Lower leg skin (tissue), 4 donors: Measurements from ENCODE around the gene EFEMP2. TPM values are rescaled to one million over a fixed set of nuclear protein-coding genes. Genes with fewer than 3 reads are reported as not detected.
"Not testable (repeated sequence)": the region's sequence is repeated elsewhere in the genome, so short reads cannot be mapped to it uniquely, and the experiment has no call there.

Source experiments
- DNase-seq, 2 donors: peaks; one replicate each; pipeline ENCODE4 v3.0.0-alpha.2; 2019; ENCODE audit warnings: low spot score in 2 of 2
- H3K4me3 ChIP-seq: fragments of 200-600 bp; sonication (generic); 2 replicates; pipeline ENCODE4 v1.5.1; 2017; ENCODE audit warnings: mild to moderate bottlenecking, low read depth; ENCODE audit not compliant: poor library complexity, severe bottlenecking
- POLR2A ChIP-seq, 2 donors: fragments of 450-650 bp; IDR thresholded peaks; one replicate each; pipeline ENCODE4 v1.6.1; 2016 to 2017; ENCODE audit warnings: antibody characterized with exemption in 2 of 2, mild to moderate bottlenecking in 1 of 2, moderate library complexity in 1 of 2
- WGBS, 2 donors: methylation state at CpG; one replicate each; pipeline ENCODE4 v1.1.5; 2018; 5-methylcytosine and 5-hydroxymethylcytosine counted together
- intact Hi-C: fragments of 100-400 bp; cut with DNase I; formaldehyde crosslinking; loops from one replicate; pipeline ENCODE4 v1.15.0; 2023; ENCODE audit warnings: low total_unique reads
- total RNA-seq, 4 donors: library from RNA; depleted of rRNA; stranded (reverse); fragments of >200 nt; gene quantifications; one replicate each; pipeline ENCODE4 v1.1.0, GENCODE V29; 2016
- TF ChIP-seq, protein P1 (sequence below), 3 donors: fragments of 450-650 bp; IDR thresholded peaks; one replicate each; pipeline ENCODE4 v1.5.1; 2016; ENCODE audit warnings: antibody characterized with exemption in 3 of 3, mild to moderate bottlenecking in 3 of 3, moderate library complexity in 2 of 3

EFEMP2 gene
- total RNA-seq, 4 donors from 2014 or later, result 12.0 to 29.8 (median 16.3) TPM

DNA sequence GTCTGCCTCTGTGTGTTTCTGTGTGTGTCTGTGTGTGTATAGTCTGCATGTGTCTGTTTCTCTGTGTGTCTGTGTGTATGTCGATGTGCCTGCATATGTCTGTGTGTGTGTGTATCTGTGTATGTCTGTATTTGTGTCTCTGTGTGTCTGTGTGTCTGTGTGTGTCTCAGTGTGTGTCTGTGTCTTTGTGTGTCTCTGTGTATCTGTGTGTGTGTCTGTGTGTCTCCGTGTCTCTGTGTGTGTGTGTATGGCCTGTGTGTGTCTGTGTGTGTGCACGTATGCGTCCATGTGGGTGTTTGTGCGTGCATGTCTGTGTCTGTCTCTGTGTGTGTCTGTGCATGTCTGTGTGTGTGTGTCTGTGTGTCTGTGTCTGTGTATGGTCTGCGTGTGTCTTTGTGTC, 38.4 kb downstream of the EFEMP2 start:
- TF ChIP-seq, protein P1, sequence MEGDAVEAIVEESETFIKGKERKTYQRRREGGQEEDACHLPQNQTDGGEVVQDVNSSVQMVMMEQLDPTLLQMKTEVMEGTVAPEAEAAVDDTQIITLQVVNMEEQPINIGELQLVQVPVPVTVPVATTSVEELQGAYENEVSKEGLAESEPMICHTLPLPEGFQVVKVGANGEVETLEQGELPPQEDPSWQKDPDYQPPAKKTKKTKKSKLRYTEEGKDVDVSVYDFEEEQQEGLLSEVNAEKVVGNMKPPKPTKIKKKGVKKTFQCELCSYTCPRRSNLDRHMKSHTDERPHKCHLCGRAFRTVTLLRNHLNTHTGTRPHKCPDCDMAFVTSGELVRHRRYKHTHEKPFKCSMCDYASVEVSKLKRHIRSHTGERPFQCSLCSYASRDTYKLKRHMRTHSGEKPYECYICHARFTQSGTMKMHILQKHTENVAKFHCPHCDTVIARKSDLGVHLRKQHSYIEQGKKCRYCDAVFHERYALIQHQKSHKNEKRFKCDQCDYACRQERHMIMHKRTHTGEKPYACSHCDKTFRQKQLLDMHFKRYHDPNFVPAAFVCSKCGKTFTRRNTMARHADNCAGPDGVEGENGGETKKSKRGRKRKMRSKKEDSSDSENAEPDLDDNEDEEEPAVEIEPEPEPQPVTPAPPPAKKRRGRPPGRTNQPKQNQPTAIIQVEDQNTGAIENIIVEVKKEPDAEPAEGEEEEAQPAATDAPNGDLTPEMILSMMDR (IDR thresholded peaks at IDR 0.05), result no peak
- TF ChIP-seq POLR2A (IDR thresholded peaks at IDR 0.05), result no peak
- intact Hi-C loops, result no loop called here
- no peak overlapping the region for H3K4me3 ChIP-seq
- no peak for DNase-seq
- WGBS, 2 donors, result 57% methylated on average over 6 of the region's 6 CpGs

DNA sequence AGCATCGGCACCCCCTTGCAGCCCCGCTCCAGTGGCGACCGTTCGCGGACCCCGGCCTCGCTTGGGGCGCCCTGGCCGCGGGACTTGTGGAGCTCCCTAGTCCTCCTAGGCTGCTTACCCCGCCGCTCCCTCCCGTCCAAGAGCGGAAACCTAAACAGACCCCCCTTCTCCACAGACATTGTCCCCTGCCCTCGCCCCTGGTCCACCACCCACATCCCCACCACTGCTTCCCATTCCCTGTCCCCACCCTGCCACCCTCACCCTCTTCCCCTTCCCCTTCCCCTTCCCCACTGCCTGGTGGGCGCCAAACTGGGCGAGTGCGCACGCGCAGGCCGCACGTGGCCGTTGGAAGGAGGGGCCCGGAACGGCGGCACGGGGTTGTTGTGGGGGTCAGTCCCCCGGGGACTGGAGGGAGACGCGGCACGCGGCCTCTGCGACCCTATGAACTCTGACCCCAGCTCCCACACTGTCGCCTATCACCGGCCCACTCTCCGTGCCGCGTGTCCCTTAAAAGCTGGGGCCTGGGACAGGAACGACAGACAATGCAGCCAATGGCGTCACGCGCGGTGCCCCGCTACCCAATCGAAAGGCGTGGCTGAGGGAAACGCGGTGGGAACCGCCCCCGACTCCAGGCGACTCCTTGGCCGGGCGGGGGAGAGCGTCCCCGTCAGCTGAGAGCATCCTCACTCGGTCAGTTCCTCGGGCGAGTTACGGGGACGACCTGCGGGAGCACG, 39.1 kb downstream of the EFEMP2 start, which contains the start of gene SNX32:
SNX32 (plus strand) TSS at position 667 of the 734 bp plus-strand sequence. CDS start 103 bp downstream, outside the sequence.
- intact Hi-C loops, result no loop called here
- WGBS, 2 donors, result 3% methylated on average over 40 to 60 of the region's 63 CpGs
- peak; percentile 95 to 100 for DNase-seq
- TF ChIP-seq, protein P1 (IDR thresholded peaks at IDR 0.05), result no peak
- no peak for TF ChIP-seq POLR2A (IDR thresholded peaks at IDR 0.05)
- peak within 1 kb of the TSS; percentile 36 for H3K4me3 ChIP-seq

DNA sequence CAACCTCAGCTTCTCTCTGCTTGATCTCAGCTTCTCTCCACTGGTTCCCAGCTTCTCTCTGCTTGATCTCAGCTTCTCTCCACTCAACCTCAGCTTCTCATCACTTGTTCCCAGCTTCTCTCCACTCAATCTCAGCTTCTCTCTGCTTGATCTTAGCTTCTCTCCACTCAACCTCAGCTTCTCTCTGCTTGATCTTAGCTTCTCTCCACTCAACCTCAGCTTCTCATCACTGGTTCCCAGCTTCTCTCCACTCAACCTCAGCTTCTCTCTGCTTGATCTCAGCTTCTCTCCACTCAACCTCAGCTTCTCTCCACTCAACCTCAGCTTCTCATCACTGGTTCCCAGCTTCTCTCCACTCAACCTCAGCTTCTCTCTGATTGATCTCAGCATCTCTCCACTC, 40.4 kb downstream of the EFEMP2 start:
- intact Hi-C loops, H3K4me3 ChIP-seq, DNase-seq: not testable (repeated sequence)

DNA sequence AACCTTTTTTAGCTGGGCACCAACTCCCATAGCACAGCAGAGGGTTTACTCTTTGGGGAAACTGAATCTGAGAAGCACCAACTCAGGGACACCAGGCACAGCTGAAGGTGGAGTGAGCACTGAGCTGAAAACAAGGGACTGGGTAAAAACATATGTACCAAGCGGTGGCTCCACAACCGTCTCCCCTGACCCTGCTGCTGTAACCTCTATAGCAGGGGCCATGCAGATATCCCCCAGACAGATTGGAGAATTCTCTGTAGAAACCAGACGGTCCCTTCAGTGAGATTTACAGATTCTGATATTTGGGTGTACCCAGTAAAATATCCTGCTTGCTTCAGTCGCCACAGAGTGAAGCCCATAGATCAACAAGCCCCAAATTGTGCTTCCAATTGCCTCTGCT, 43.1 kb downstream of the EFEMP2 start:
- DNase-seq, result no peak
- WGBS, 2 donors, result 71 to 78% methylated on average over 4 of the region's 4 CpGs
- TF ChIP-seq POLR2A (IDR thresholded peaks at IDR 0.05), result no peak
- TF ChIP-seq, protein P1 (IDR thresholded peaks at IDR 0.05), result no peak
- H3K4me3 ChIP-seq, result no peak overlapping the region
- intact Hi-C loops, result loop anchor here (10.0 kb wide), 1 partner anchor 55 kb away; no protein-coding TSS in a partner anchor

DNA sequence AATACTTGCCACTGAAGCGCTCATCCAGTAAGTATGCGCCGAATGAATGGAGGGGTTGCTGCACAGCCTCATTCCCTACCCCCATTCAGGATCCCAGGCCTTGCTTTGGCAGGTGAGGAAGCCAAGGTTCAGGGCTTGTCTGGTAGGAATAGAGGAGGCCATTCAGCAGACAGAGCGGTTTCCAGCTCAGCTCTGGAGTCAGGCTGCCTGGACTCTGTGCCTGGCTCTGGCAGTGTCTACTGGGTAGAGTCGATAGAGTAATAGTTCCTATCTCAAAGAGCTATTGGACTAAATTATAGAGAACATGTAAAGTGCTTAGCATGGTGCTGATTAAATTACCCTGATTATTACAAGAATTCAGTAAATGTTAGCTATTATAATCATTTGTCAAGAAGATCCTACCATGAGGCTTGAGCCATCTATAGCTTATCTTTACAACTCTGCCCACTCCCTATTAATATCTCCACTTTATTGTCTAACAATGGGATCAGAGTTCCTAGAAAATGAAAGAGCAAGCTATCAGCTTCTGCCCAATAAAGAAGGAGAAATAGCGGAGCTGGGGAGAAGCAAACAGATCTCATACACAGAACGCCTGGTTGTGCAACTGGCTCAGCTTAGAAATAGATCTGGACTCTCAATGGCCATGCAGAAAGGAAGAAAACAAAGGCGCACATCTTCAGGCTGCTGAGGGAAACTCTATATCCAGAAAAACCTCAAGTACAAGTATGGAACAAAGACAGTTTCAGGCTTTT, 45.4 kb downstream of the EFEMP2 start:
- no peak overlapping the region for H3K4me3 ChIP-seq
- intact Hi-C loops, result loop anchor here (10.0 kb wide), 1 partner anchor 52 kb away; no protein-coding TSS in a partner anchor
- DNase-seq, result no peak
- 87 to 88% methylated on average over 8 of the region's 8 CpGs for WGBS, 2 donors
- TF ChIP-seq, protein P1 (IDR thresholded peaks at IDR 0.05), result no peak
- TF ChIP-seq POLR2A (IDR thresholded peaks at IDR 0.05), result no peak
